Body of pancreas (tissue), 4 donors: ENCODE data around the gene ITPR2. TPM values are rescaled to one million over a fixed set of nuclear protein-coding genes. Genes with fewer than 3 reads are reported as not detected.
A peak's percentile ranks its signal among the peaks of the same experiment; 100 is the strongest.

Experiments used
- ATAC-seq: fragments of 150-250 bp; one replicate; pipeline ENCODE4 v1.9.1; 2016
- DNase-seq, 4 donors: peaks; one replicate each; pipeline ENCODE4 v3.0.0-alpha.2; 2019
- H3K27ac ChIP-seq, 4 donors: fragments of 200-600 bp; sonication (generic); 1 replicate in 3 of 4; 2 replicates in 1 of 4; pipeline versions ENCODE4 v1.5.1 to v1.6.1; 2016 to 2019; ENCODE audit warnings: mild to moderate bottlenecking in 1 of 4, mixed read lengths in 1 of 4, moderate library complexity in 1 of 4
- H3K27me3 ChIP-seq, 2 donors: fragments of 200-600 bp; sonication (generic); one replicate each; pipeline ENCODE4 v1.6.0; 2016; ENCODE audit warnings: mild to moderate bottlenecking in 1 of 2
- H3K36me3 ChIP-seq, 2 donors: fragments of 200-600 bp; sonication (generic); replicated peaks in 1 of 2; 2 replicates each; pipeline ENCODE4 v1.5.1; 2016; ENCODE audit warnings: low read depth in 2 of 2; ENCODE audit not compliant: insufficient read depth in 1 of 2
- H3K4me1 ChIP-seq: fragments of 200-600 bp; sonication (generic); one replicate; pipeline ENCODE4 v1.6.0; 2016
- H3K4me3 ChIP-seq, 2 donors: fragments of 200-600 bp; sonication (generic); 1 replicate in 1 of 2; 2 replicates in 1 of 2; pipeline ENCODE4 v1.5.1; 2016 to 2019
- H3K9me3 ChIP-seq, 3 donors: fragments of 200-600 bp; sonication (generic); 1 replicate in 2 of 3; 2 replicates in 1 of 3; pipeline ENCODE4 v1.5.1; 2016
- POLR2A ChIP-seq, 3 donors: fragments of 450-650 bp; IDR thresholded peaks; one replicate each; pipeline ENCODE4 v1.6.1; 2016; ENCODE audit warnings: antibody characterized with exemption in 3 of 3, mild to moderate bottlenecking in 2 of 3
- WGBS, 2 donors: methylation state at CpG; one replicate each; pipeline ENCODE4 v1.1.5; 2017; 5-methylcytosine and 5-hydroxymethylcytosine counted together
- intact Hi-C: fragments of 100-400 bp; cut with DNase I; formaldehyde crosslinking; loops from one replicate; pipeline ENCODE4 v1.15.1; 2023
- total RNA-seq, 2 donors: library from RNA; depleted of rRNA; stranded (reverse); fragments of >200 nt; gene quantifications; one replicate each; pipeline ENCODE4 v1.1.0, GENCODE V29; 2016
- TF ChIP-seq, protein P1 (sequence below), 7 experiments: fragments of 450-650 bp in 4 of 7; fragments of 200-600 bp in 3 of 7; sonication (generic) in 3 of 7; IDR thresholded peaks; one replicate each; pipeline ENCODE4 v1.5.1; 2016 to 2019; ENCODE audit warnings: antibody characterized with exemption in 7 of 7

Gene ITPR2
- total RNA-seq, 2 donors from 2014 or later: 37.4 to 92.9 TPM

DNA sequence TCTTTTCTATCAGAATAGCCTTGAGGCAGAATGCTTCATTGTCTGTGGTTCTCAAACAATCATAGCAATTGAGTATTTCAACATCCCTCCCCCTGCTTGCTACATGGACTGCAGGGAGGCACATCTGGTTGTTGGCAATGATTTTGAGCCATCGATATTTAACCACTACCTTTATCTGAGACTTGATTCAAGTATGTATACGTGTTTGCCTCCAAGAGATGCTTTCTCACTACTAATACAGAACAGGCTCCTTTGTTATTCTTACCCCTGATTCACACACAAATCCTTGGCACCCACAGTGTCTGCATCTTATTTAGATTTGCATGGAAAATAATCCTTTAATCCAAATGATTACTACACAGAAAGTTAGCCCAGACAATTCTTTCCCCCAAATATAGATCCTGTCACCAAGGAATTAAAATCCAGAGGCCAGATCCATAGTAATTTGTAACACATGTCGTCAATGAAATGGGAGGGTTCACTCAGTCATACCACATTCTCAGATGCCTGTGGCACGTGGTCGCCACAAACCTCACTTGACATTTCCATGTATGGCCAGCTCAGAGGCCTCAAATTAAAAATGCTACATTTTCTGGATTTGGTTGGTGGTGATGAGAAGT is 199.3 kb downstream of the ITPR2 start:
- Histone ChIP-seq H3K4me1 (peaks cover 7% of the 10 kb centered on the region), H3K36me3 (peaks cover 0 to 4% of the 10 kb centered on the region in 2 donors), H3K9me3 (no peaks in the 10 kb centered on the region), H3K4me3 (no peak overlapping the region), H3K27me3 (no peaks in the 10 kb centered on the region), H3K27ac (no peak overlapping the region)
- no peak for DNase-seq
- no peak for TF ChIP-seq POLR2A (IDR thresholded peaks at IDR 0.05)
- TF ChIP-seq, protein P1, sequence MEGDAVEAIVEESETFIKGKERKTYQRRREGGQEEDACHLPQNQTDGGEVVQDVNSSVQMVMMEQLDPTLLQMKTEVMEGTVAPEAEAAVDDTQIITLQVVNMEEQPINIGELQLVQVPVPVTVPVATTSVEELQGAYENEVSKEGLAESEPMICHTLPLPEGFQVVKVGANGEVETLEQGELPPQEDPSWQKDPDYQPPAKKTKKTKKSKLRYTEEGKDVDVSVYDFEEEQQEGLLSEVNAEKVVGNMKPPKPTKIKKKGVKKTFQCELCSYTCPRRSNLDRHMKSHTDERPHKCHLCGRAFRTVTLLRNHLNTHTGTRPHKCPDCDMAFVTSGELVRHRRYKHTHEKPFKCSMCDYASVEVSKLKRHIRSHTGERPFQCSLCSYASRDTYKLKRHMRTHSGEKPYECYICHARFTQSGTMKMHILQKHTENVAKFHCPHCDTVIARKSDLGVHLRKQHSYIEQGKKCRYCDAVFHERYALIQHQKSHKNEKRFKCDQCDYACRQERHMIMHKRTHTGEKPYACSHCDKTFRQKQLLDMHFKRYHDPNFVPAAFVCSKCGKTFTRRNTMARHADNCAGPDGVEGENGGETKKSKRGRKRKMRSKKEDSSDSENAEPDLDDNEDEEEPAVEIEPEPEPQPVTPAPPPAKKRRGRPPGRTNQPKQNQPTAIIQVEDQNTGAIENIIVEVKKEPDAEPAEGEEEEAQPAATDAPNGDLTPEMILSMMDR (IDR thresholded peaks at IDR 0.05): no peak
- intact Hi-C loops: no loop called here
- no peak for ATAC-seq
- WGBS, 2 donors: 71 to 77% methylated on average over 5 of the region's 5 CpGs

DNA sequence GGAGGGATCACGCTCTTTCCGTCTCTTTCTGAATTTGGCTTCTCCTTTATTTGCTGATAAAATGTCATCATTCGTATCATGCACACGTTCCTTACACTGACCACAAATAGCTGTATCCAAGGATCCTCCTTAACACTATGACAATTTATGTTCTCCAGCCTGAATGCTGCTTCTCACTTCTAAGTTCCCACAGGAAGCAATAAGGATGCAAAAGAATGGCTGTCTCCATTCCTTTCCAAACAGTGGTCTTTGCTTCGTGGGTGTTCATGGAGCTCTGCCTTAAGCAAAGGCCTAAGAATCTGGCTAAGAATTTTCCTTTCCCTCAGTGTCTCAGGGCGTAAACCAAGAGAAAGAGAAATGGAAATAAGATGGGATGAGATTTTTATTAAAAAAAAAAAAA is 200.2 kb downstream of the ITPR2 start:
- H3K4me1 ChIP-seq: peaks cover 7% of the 10 kb centered on the region
- H3K4me3 ChIP-seq: no peak overlapping the region
- 92 to 93% methylated on average over 6 of the region's 6 CpGs for WGBS, 2 donors
- ATAC-seq (no peak), DNase-seq (no peak)
- TF ChIP-seq, protein P1 (IDR thresholded peaks at IDR 0.05): no peak
- no peak for TF ChIP-seq POLR2A (IDR thresholded peaks at IDR 0.05)
- no peak overlapping the region for H3K27ac ChIP-seq
- H3K36me3 ChIP-seq: peaks cover 0 to 5% of the 10 kb centered on the region in 2 donors
- no peaks in the 10 kb centered on the region for H3K9me3 ChIP-seq
- no peaks in the 10 kb centered on the region for H3K27me3 ChIP-seq
- intact Hi-C loops: no loop called here

DNA sequence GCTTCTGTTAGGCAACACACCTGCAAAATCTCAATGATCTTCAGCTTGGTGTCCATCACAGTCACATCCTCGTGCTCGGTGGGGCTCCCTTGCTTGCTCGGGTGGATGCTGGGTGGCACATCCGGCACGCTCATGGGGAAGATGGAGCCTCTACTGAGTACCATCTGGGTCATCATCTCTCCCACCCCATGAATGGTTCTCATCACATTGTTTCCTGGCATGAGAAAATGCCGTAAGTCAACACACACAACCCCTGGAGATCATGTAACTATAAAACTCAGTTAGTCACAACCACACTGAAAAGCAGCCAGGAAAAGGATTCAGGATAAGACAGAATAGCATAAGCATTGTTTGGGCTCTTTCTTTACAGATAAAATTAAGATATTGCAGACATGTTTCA is 201.1 kb downstream of the ITPR2 start:
- Histone ChIP-seq H3K27ac (no peak overlapping the region), H3K27me3 (no peaks in the 10 kb centered on the region), H3K9me3 (no peaks in the 10 kb centered on the region), H3K36me3 (peaks cover 0 to 5% of the 10 kb centered on the region in 2 donors), H3K4me1 (peaks cover 7% of the 10 kb centered on the region), H3K4me3 (no peak overlapping the region)
- ATAC-seq (no peak), DNase-seq (no peak)
- TF ChIP-seq, protein P1 (IDR thresholded peaks at IDR 0.05): no peak
- no peak for TF ChIP-seq POLR2A (IDR thresholded peaks at IDR 0.05)
- intact Hi-C loops: no loop called here
- 81 to 85% methylated on average over 6 of the region's 6 CpGs for WGBS, 2 donors

DNA sequence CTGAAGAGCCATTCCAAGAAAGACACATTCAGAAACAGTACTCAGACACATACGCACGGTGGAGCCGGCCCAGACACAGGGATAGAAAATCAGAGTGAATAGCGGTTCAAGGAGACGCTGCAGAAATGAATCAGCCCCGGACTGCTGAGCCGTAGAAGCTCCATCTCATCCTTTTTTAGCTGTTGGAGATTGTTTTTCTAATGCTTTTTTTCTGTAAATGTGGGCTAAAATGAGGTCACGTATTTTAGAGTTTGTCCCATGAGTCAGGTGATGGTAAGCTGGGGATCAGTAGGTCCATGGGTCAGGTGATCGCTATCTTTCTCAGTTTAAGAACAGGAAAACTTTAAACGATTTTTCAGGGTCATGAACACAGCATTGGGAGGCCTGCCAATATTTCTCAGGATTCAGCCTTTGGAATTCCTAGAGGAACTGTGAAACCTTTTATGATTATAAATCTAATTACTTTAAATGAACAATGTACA is 202.4 kb downstream of the ITPR2 start:
- ATAC-seq: no peak
- H3K4me3 ChIP-seq: no peak overlapping the region
- 68 to 73% methylated on average over 10 of the region's 10 CpGs for WGBS, 2 donors
- peaks cover 7% of the 10 kb centered on the region for H3K4me1 ChIP-seq
- no peak overlapping the region for H3K27ac ChIP-seq
- no peaks in the 10 kb centered on the region for H3K9me3 ChIP-seq
- no peak for DNase-seq
- intact Hi-C loops: no loop called here
- H3K36me3 ChIP-seq: peaks cover 0 to 5% of the 10 kb centered on the region in 2 donors
- no peaks in the 10 kb centered on the region for H3K27me3 ChIP-seq
- TF ChIP-seq, protein P1 (IDR thresholded peaks at IDR 0.05): no peak
- no peak for TF ChIP-seq POLR2A (IDR thresholded peaks at IDR 0.05)

DNA sequence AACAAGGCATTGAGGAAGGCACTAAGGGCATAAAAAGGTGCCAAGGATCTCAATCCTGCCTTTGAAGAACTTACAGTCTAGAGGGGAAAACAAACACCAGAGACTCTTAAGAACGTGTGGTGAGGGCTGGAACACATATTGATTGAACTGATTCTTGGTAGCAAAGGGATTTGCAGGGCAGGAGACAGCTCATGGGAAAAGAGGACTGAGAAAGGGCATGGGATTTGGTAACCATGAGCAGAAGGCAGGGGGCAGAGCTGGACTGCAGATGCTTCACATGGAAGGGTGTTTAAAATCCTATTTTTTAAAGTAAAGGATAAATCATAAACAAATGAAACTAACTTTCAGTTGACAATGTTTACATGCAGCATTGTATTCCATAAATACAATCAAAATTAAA is 203.1 kb downstream of the ITPR2 start:
- intact Hi-C loops: no loop called here
- DNase-seq (no peak), ATAC-seq (no peak)
- H3K27me3 ChIP-seq: no peaks in the 10 kb centered on the region
- peaks cover 7% of the 10 kb centered on the region for H3K4me1 ChIP-seq
- no peak for TF ChIP-seq POLR2A (IDR thresholded peaks at IDR 0.05)
- TF ChIP-seq, protein P1 (IDR thresholded peaks at IDR 0.05): peak in 2 of 7 experiments; percentile 2 to 6
- 25 to 42% methylated on average over 1 of the region's 1 CpG for WGBS, 2 donors
- no peaks in the 10 kb centered on the region for H3K9me3 ChIP-seq
- H3K27ac ChIP-seq: no peak overlapping the region
- no peak overlapping the region for H3K4me3 ChIP-seq
- peaks cover 0 to 5% of the 10 kb centered on the region in 2 donors for H3K36me3 ChIP-seq
